Ovary (tissue), 3 donors: ENCODE measurements around the gene RGPD4.

ENCODE experiments used
- CTCF ChIP-seq, 3 donors: fragments of 450-650 bp in 2 of 3; fragments of 200-600 bp in 1 of 3; IDR thresholded peaks; one replicate each; pipeline versions ENCODE4 v1.5.1 to v1.8.0; 2016 to 2022; ENCODE audit warnings: antibody characterized with exemption in 3 of 3, mild to moderate bottlenecking in 1 of 3
- EP300 ChIP-seq: sonication (generic); formaldehyde crosslinking; IDR thresholded peaks from one replicate; pipeline ENCODE4 v1.6.1; 2017; ENCODE audit warnings: antibody characterized with exemption
- POLR2A ChIP-seq: fragments of 450-650 bp; IDR thresholded peaks from one replicate; pipeline ENCODE4 v1.6.1; 2017; ENCODE audit warnings: antibody characterized with exemption, mild to moderate bottlenecking, moderate library complexity
- donor health status: DM: no; HTN: no; CAD: no.

GRCh38 chr2:107808959-107809358 is 17.7 kb upstream of the RGPD4 start:
- TF ChIP-seq POLR2A (no peak), CTCF (IDR thresholded peaks at IDR 0.05) (no peak), EP300 (no peak)
